Endometrium (tissue), 2 donors: ENCODE results near the gene TXK.

Experiments
- FAIRE-seq: peaks from 2 replicates; lab custom pipeline; 2012; peaks lifted over from hg19 to GRCh38; lab: Jason Lieb, UNC
- donor health status: control.
- donor health status: control.

The TXK gene

GRCh38 chr4:48102303-48102702, 31.7 kb downstream of the TXK start:
- FAIRE-seq = no peak

- no peak for FAIRE-seq
Observed at GRCh38 chr4:48100256-48100655, 33.8 kb downstream of the TXK start.

GRCh38 chr4:48095441-48095840, 38.6 kb downstream of the TXK start:
- FAIRE-seq = no peak

- no peak for FAIRE-seq
Observed at GRCh38 chr4:48093991-48094416, 40.0 kb downstream of the TXK start.

GRCh38 chr4:48090621-48091020, 43.4 kb downstream of the TXK start:
- no peak for FAIRE-seq

- no peak for FAIRE-seq
Observed at GRCh38 chr4:48085821-48086589, 48.0 kb downstream of the TXK start.

- FAIRE-seq = no peak
Observed at GRCh38 chr4:48082956-48083355, 51.1 kb downstream of the TXK start.

- no peak for FAIRE-seq
Observed at GRCh38 chr4:48081196-48081595, 52.9 kb downstream of the TXK start.

GRCh38 chr4:48079972-48080391, 54.1 kb downstream of the TXK start:
- no peak for FAIRE-seq

GRCh38 chr4:48078862-48079655, 55.0 kb downstream of the TXK start:
- FAIRE-seq = peak; percentile 66

GRCh38 chr4:48078425-48078824, 55.6 kb downstream of the TXK start:
- no peak for FAIRE-seq

GRCh38 chr4:48074657-48075056, 59.4 kb downstream of the TXK start:
- FAIRE-seq = no peak

GRCh38 chr4:48073567-48074103, 60.4 kb downstream of the TXK start:
- no peak for FAIRE-seq

- no peak for FAIRE-seq
Observed at GRCh38 chr4:48071191-48071590, 62.9 kb downstream of the TXK start.

- FAIRE-seq = no peak
Observed at GRCh38 chr4:48069026-48069425, 65.0 kb downstream of the TXK start.

GRCh38 chr4:48068182-48068581, 65.9 kb downstream of the TXK start:
- FAIRE-seq = no peak

- no peak for FAIRE-seq
Observed at GRCh38 chr4:48067536-48067935, 66.5 kb downstream of the TXK start.

- no peak for FAIRE-seq
Observed at GRCh38 chr4:48065587-48066052, 68.4 kb downstream of the TXK start.

GRCh38 chr4:48064349-48064748, 69.7 kb downstream of the TXK start:
- FAIRE-seq = no peak

- FAIRE-seq = no peak
Observed at GRCh38 chr4:48058617-48059530, 75.2 kb downstream of the TXK start.

- FAIRE-seq = no peak
Observed at GRCh38 chr4:48051078-48051477, 83.0 kb downstream of the TXK start.

- no peak for FAIRE-seq
Observed at GRCh38 chr4:48049483-48049882, 84.6 kb downstream of the TXK start.
